IPS-18c (cell line): Measurements from ENCODE around the gene KCNJ6.

Source experiments
- H3K4me3 ChIP-seq: 2 replicates; pipeline ENCODE4 v1.7.0; 2013; ENCODE audit warnings: low read depth, mild to moderate bottlenecking, low read length, moderate library complexity; ENCODE audit not compliant: insufficient read depth
- H3K9me3 ChIP-seq: one replicate; pipeline ENCODE4 v1.6.1; 2013; ENCODE audit warnings: mild to moderate bottlenecking, low read length, moderate library complexity; ENCODE audit not compliant: control insufficient read depth, insufficient read depth

The KCNJ6 gene

DNA sequence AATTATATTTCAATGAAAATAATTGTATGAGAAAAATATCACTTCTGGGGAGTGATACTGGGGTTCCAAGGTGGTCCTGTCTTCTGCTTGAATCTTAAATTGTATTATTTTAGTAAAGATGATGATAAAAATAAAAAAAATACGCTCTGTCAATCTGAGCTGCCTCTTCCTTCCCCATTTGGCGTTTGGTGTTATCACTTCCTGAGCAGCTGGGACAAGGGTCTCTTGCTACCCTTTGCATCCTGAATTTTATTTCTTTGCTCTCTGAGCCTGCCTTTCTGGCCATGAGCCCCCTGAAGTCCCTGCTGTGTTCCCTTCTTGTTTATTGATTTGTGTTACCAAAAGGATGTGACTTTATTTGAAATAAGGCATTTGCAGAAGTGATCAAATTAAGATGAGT is 111.0 kb downstream of the KCNJ6 start:
- H3K9me3 ChIP-seq, result no peaks in the 10 kb centered on the region
- no peak overlapping the region for H3K4me3 ChIP-seq

DNA sequence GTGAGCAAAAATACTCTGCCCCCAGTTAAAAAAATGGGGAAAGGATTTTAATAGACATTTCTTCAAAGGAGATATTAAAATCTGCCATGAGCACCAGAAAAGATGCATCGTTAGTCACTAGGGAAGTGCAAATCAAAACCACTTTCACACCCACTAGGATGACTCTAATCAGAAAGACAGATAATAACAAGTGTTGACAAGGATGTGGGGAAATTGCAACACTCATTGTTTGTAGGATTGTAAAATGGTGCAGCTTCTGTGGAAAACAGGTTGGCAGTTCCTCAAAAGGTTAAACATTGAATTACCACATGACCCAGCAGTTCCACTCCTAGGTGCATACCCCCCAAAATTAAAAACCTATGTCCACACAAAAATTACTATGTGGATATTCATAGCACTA is 112.3 kb downstream of the KCNJ6 start:
- no peak overlapping the region for H3K4me3 ChIP-seq

DNA sequence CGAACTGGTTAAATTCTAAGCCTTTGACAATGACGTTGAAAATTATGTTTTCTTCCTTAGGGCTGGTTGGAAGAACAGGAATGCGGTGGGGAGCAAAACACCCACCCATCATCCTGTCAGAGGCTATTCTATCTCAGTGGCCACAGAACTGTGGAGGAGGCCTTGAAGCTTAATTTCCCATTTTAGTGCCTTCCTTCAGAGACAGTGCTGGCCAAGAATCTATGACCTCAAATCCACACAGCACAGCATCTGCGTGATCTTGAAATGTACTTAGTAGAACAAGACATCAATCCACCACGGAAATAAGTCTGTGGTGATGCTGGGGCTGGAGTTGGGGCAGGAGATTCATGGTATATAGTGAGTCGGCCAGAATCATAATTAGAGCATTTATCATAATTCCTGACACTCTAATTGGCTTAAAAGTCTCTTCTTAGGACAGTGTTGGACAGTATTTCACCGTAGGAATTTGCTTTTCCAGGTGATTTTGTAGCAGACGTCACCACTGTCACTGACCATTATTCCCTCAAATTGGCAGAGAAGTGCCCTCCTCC is 113.1 kb downstream of the KCNJ6 start:
- Histone ChIP-seq H3K9me3 (no peaks in the 10 kb centered on the region), H3K4me3 (no peak overlapping the region)

More for the DNA sequence above, 112.3 kb downstream of the KCNJ6 start:
- H3K9me3 ChIP-seq, result no peaks in the 10 kb centered on the region

DNA sequence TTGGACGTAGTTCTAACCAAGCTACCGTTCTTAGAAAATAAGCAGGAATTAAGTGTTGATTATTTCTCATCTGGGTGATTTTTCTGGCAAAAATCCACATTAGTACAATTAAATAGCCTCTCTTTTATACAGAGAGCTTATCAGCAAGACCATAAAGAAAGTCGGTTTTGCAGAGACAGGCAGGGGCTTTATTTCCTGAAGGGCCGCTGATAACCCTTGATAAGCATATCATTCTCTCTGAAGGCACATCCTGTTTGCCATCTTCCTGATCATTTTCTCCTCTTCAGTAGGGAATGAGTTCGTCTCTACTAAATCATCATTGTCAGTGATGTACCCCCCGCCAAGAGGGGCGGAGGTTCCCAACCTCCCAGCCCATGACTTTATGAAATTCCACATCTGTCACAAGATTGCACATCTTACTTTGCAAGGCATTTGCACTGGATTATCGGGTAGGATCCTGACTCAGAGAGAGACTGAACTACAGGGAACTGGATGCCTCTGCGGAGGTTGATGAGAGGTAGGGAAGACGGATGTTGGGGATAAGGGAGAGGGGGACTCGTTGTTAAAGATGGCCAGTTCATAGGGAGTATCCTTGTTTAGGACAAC is 115.7 kb downstream of the KCNJ6 start:
- Histone ChIP-seq H3K9me3 (no peaks in the 10 kb centered on the region), H3K4me3 (no peak overlapping the region)

DNA sequence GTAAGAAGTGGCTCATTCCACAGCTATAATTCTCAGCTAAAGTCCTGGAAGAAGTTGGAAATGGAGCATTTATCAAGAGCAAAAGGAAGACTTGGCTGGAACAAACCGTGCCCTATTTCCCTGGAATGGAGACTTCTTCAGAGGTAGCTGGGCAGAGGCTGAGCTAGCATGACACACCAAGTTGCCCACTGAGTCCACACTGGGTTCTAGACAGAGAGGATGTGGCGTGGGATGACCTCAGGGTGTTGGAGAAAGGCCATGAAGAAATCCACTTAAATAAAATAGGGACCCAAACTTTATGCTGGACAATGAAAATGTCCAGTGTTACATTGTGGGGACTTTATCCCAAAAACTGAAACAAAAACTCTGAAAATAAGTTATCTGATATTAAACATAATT is 116.2 kb downstream of the KCNJ6 start:
- no peaks in the 10 kb centered on the region for H3K9me3 ChIP-seq

DNA sequence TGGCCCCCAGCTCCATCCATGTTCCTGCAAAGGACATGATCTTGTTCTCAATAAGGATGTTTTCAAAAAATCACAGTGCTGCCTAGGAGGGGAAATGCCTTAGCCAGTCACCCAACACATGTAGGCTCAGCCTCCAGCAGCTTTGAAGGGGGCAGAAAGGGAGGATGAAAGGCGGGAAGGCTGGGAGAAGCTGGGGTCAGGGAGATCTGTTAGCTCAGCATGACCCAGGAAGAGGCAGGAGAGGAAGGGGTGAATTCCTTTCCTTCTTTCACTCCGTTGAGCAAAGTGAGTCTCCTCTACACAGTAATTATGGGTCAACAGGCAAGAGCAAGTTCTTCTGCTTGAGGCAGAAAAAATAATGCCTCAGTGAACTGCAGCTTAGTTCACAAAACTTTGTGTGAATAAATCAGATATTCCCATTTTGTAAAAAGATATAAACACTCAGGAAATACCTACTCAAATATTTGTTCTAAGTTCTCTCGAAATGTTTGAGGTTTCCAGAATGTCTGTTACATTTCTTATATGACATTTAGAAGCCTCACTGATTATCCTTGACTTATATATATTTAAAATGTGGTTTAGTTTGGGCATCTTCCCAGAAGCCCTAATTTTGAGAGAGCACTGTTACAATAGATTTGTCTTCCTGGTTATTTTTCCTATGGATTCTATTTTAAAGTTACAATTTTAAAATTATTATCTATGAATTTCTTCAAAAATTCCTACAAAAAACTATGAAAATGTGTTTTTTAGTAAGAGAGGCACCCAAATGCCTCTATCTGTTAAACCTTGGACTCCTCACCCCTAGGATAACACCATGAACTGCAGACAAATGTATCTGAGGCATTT is 116.8 kb downstream of the KCNJ6 start:
- no peaks in the 10 kb centered on the region for H3K9me3 ChIP-seq
- no peak overlapping the region for H3K4me3 ChIP-seq

More for the DNA sequence above, 116.2 kb downstream of the KCNJ6 start:
- no peak overlapping the region for H3K4me3 ChIP-seq

DNA sequence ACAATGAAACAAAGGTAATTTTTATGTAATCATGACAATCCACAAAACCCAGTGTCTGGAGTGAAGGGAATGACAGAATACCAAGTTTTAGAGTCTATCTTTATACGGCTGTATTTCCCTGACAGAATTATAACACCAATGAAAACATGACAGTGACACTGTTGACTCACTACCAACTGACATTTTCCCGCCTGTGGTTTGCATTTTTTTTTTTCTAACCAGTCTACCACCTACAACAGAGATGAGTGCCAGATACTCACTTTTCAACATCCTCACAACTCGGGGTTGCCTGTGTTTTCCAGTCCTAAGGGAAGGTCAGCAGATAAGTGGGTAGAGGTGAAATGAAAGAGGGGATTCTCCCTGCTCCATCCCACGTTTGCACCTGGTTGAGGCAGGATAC is 118.9 kb downstream of the KCNJ6 start:
- H3K9me3 ChIP-seq, result no peaks in the 10 kb centered on the region
- no peak overlapping the region for H3K4me3 ChIP-seq

DNA sequence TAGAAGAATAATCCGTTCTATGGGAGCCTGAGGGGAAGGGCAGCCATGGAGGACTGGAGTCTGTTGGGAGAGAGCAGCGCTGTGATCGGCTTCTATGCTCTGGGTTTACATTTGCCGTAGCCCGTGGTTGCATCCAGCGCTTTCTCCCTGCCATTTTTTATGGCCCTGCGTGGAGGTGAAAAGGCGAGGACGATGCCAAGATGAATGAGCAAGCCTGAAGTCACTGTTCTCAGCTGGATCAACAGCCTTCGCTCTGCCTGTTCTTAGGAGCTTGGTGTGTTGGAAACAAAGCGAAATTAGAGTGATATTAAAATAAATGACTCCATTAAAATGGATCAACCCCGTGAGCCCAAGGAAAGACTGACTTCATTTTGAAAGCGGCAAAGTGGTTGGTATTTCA is 120.2 kb downstream of the KCNJ6 start:
- Histone ChIP-seq H3K4me3 (no peak overlapping the region), H3K9me3 (no peaks in the 10 kb centered on the region)

DNA sequence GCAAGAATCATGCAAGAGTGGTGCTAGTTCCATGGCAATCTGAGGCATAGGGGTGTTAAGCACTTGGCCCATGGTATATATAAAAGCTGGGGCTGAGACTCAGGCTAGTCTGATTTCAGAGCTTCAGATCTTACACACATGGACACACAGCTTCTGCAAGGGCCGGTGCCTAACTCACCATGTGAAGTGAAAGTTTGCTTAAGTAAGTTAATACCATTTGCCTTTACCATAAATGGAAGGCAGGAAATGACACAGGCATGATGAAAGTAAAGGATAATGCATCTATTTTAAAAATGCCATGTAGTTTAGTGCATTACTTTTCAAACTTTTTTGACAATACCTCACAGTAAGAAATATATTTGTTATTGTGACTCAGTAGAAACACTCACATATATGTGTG is 122.6 kb downstream of the KCNJ6 start:
- Histone ChIP-seq H3K9me3 (no peaks in the 10 kb centered on the region), H3K4me3 (no peak overlapping the region)

DNA sequence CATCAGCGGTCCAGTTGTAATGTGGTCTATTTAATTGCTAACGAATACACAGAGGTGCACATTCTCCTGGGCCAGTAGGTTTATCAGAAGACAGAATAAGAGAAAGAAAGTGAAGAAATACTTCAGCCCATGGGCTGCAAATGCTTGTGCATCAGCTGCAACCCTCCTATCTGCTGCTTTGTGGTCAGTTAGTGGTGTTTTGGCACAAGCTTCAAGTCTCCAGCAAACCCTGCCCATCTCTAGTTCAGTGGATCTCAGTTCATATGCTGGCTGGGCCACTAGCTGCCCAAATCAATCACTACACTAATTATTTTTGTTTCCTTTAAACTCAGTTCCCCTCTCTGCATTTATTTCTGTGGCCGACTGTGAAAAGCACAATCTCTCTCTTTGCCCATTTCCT is 124.2 kb downstream of the KCNJ6 start:
- no peak overlapping the region for H3K4me3 ChIP-seq

DNA sequence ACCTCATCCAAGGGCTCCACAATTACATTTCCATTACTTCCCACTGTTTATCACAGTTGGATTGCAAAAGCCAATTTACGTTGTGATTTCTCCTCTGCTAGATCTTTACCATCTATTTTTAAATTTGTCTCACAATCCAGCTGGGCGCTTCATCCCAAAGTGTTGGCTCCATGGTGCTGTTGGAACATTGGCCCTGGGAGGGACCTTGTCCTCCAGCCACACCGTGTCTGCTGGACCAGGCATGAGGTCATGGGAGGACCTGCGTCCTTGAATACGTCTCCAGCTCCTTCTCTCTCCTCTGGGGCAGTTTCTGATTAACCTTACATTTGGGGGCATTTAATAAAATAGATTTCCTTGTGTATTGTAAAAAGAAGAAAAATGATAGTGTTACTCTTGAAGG is 125.4 kb downstream of the KCNJ6 start:
- no peak overlapping the region for H3K4me3 ChIP-seq
- H3K9me3 ChIP-seq, result no peaks in the 10 kb centered on the region

More for the DNA sequence above, 124.2 kb downstream of the KCNJ6 start:
- no peaks in the 10 kb centered on the region for H3K9me3 ChIP-seq

DNA sequence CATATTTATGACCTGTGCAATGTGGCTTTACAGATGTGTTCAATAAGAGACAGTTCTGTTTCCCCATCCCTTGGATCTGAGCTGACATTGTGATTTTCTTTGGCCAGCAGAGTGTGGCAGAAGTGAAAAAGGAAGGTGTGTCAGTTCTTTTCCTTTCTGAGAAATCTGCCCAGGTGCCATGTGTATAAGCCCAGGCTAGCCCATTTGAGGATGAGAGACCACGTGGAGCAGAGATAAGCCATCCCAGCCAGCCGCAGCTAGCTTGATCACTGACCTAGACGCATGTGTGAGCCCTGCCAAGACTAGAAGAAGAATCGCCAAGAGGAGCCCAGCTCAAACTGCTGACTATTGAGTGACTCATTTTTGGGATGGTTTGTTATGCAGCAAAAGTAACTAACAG is 127.8 kb downstream of the KCNJ6 start:
- H3K4me3 ChIP-seq, result no peak overlapping the region
- H3K9me3 ChIP-seq, result no peaks in the 10 kb centered on the region

DNA sequence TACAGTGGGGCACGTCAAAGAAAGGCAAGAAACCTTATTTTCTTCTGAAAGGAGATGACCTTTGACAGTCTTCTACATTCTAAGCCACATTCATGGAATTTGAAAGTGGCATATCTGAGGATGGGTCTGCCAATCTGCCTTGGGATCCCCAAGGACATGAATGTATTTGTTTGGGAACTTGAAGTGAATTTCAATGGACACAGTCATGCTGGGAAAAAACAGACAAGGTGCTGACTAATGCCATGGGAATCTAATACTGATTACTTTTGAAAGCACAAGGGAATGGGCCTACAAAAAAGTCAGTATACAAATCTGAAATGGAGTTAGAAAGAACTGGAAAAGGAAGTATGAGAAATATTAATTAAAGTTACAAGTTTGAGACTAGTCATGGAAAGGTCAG is 128.8 kb downstream of the KCNJ6 start:
- Histone ChIP-seq H3K9me3 (no peaks in the 10 kb centered on the region), H3K4me3 (no peak overlapping the region)

DNA sequence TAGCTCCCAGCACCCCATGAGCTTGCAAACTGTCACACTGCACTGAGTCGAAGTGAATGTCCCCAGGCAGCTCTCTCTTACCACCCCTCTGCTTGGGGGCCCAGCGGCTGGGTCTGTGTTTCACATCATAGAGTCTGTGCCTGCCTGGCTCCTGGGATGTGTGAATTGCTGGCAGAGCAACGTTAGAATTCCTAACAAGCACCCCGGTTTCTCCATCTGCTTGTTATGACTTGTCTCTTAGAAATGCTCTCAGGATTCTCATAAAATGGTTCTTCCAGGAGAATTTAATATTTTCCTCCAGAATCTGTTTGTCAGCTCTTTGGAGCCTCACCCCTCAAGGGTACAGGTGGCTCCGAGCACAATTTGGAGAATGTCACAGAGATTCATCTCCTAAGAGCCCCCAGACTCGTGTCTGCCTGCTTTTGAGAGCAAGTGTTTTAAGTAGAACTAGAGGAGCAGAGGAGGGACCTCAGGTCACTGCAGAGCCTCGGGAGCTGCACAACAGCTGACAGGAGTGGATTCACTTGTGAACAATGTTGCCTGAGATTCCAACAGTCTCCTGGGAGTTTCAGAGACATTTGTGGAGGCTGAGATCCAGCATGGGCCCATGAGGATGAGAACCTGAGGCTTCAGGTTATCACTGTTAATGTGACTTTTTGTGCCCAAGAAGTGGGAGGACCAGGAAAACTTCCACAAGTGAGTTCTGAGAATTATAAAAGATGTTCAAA is 131.5 kb downstream of the KCNJ6 start:
- Histone ChIP-seq H3K4me3 (no peak overlapping the region), H3K9me3 (no peaks in the 10 kb centered on the region)

DNA sequence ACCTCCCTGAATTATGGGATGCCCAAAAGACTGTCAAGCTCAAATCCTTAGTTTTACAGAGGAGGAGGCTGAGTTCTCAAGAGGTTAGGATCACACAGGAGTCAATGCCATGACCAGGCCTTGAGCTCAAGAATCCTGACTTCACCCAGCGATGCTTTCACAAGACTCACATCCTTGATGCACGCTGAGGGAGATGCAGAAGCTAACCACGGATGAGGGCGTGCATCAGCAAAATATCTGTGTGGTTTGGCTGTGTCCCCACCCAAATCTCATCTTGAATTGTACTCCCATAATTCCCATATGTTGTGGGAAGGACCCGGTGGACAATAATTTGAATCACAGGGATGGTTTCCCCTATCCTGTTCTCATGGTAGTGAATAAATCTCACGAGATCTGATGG is 133.2 kb downstream of the KCNJ6 start:
- no peaks in the 10 kb centered on the region for H3K9me3 ChIP-seq
- H3K4me3 ChIP-seq, result no peak overlapping the region

DNA sequence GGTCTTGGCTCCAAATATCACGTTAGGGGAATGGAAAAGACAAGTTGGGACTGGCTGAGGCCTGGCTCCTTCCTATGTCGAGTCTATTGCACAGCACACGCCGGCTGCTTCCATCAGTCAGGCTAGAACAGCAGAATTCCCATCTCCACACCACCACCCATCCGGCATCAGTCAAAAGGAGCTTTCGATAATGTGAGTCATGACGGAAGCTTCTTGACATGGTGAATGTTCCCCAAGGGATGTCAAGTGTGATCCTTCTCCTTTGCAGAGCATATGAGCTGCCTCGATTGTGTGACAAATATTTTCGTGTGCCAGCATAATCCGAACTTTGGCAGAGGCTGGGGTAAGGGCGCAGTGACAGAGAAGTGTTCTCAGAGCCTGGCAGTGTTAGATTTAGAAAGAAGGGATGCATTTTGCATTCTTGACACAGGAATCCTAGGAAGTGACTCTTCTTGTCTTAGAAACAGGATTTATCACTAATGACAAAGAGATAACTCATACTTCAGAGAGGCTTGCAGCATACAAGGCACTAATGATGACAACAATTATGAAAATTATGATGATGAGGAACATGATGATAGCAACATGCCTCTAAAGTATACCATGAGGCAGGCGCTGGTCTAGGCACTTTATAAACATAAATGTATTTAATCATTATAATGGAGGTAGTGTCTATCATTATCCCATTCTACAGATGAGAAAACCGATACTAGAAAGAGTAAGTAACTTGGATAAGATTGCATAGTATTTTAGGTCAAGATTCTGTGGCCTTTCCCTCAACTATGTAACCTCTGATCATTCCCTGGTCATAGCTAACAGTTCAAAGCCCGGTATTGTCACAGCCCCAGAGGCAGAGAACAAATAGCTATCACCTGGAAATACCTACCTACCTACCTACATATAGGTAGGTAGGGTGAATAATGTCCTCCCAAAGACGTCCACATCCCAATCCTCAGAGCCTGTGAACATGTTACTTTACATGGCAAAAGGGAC is 135.0 kb downstream of the KCNJ6 start:
- Histone ChIP-seq H3K9me3 (no peaks in the 10 kb centered on the region), H3K4me3 (no peak overlapping the region)

DNA sequence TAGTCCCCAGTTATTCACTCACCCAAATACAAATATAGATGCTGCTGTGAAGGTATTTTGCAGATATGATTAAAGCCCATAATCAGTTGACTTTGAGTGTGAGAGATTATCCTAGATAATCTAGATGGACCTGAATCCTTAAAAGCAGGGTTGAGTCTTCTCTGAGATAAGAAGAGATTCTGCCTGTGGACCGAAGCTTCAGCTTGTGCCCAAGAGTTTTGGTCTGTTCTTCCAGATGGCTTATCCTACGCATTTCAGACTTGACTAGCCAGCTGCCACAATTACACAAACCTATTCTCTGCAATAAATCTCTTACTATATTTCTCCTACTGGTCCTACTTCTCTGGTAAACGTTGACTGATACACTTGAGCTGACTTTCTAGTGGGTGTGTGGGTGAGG is 145.1 kb downstream of the KCNJ6 start:
- Histone ChIP-seq H3K4me3 (no peak overlapping the region), H3K9me3 (peaks cover 6% of the 10 kb centered on the region)
